ENCODE measurements around the gene ZMYND8. TPM values are rescaled to one million over a fixed set of nuclear protein-coding genes. Genes with fewer than 3 reads are reported as not detected.

Gene ZMYND8
- total RNA-seq, 4 donors from 2014 or later: 29.7 to 42.4 (median 30.9) TPM

- no peak for TF ChIP-seq POLR2A (IDR thresholded peaks at IDR 0.05)
- TF ChIP-seq CTCF (IDR thresholded peaks at IDR 0.05): no peak
Measured at GRCh38 chr20:47165376-47165865, 191.1 kb downstream of the ZMYND8 start.

GRCh38 chr20:47164140-47164539 lies 192.4 kb downstream of the ZMYND8 start:
- WGBS, 2 donors: 73 to 76% methylated on average over 13 of the region's 13 CpGs
- Histone ChIP-seq H3K9me3 (no peaks in the 10 kb centered on the region), H3K27ac (no peak overlapping the region), H3K27me3 (no peaks in the 10 kb centered on the region), H3K4me3 (replicated peaks in 1 of 3) (no peak overlapping the region), H3K36me3 (no peaks in the 10 kb centered on the region), H3K4me1 (no peaks in the 10 kb centered on the region)
- TF ChIP-seq CTCF (IDR thresholded peaks at IDR 0.05): no peak
- no peak for TF ChIP-seq POLR2A (IDR thresholded peaks at IDR 0.05)
- intact Hi-C loops (cut with DNase I): no loop called here
- DNase-seq: peak in 1 of 2 donors; percentile 40

More at GRCh38 chr20:47165376-47165865, 191.1 kb downstream of the ZMYND8 start:
- no peak for DNase-seq
- H3K27me3 ChIP-seq: no peaks in the 10 kb centered on the region
- no peak overlapping the region for H3K27ac ChIP-seq
- 78 to 90% methylated on average over 2 to 4 of the region's 4 CpGs for WGBS, 2 donors
- H3K9me3 ChIP-seq: no peaks in the 10 kb centered on the region
- intact Hi-C loops (cut with DNase I): no loop called here
- no peaks in the 10 kb centered on the region for H3K36me3 ChIP-seq
- H3K4me3 ChIP-seq (replicated peaks in 1 of 3): no peak overlapping the region
- no peaks in the 10 kb centered on the region for H3K4me1 ChIP-seq

GRCh38 chr20:47161411-47161810 lies 195.1 kb downstream of the ZMYND8 start:
- 91 to 97% methylated on average over 8 to 10 of the region's 10 CpGs for WGBS, 2 donors
- intact Hi-C loops (cut with DNase I): no loop called here
- no peak for DNase-seq
- H3K27ac ChIP-seq: no peak overlapping the region
- TF ChIP-seq CTCF (IDR thresholded peaks at IDR 0.05) (no peak), POLR2A (IDR thresholded peaks at IDR 0.05) (no peak)
- no peaks in the 10 kb centered on the region for H3K36me3 ChIP-seq
- H3K4me1 ChIP-seq: no peaks in the 10 kb centered on the region
- H3K9me3 ChIP-seq: no peaks in the 10 kb centered on the region
- H3K27me3 ChIP-seq: no peaks in the 10 kb centered on the region
- no peak overlapping the region for H3K4me3 ChIP-seq (replicated peaks in 1 of 3)

- intact Hi-C loops (cut with DNase I): no loop called here
- no peaks in the 10 kb centered on the region for H3K9me3 ChIP-seq
- H3K4me3 ChIP-seq (replicated peaks in 1 of 3): no peak overlapping the region
- no peaks in the 10 kb centered on the region for H3K27me3 ChIP-seq
- no peak for DNase-seq
- WGBS, 2 donors: 91 to 93% methylated on average over 12 to 14 of the region's 14 CpGs
- no peak for TF ChIP-seq CTCF (IDR thresholded peaks at IDR 0.05)
- TF ChIP-seq POLR2A (IDR thresholded peaks at IDR 0.05): no peak
- H3K36me3 ChIP-seq: no peaks in the 10 kb centered on the region
- H3K4me1 ChIP-seq: no peaks in the 10 kb centered on the region
- H3K27ac ChIP-seq: no peak overlapping the region
Measured at GRCh38 chr20:47160992-47161391, 195.5 kb downstream of the ZMYND8 start.

GRCh38 chr20:47160240-47160639 lies 196.3 kb downstream of the ZMYND8 start:
- no peaks in the 10 kb centered on the region for H3K36me3 ChIP-seq
- H3K27ac ChIP-seq: no peak overlapping the region
- H3K4me3 ChIP-seq (replicated peaks in 1 of 3): no peak overlapping the region
- 95 to 96% methylated on average over 7 of the region's 7 CpGs for WGBS, 2 donors
- H3K27me3 ChIP-seq: no peaks in the 10 kb centered on the region
- H3K9me3 ChIP-seq: no peaks in the 10 kb centered on the region
- no peak for TF ChIP-seq CTCF (IDR thresholded peaks at IDR 0.05)
- no peak for TF ChIP-seq POLR2A (IDR thresholded peaks at IDR 0.05)
- no peak for DNase-seq
- intact Hi-C loops (cut with DNase I): no loop called here
- H3K4me1 ChIP-seq: no peaks in the 10 kb centered on the region

Small RNA genes lying within 50 kb of the gene (microRNA-seq; reads per million reads assigned to microRNA genes)
- gene MIR3616: 2.9 reads per million

Small RNA genes lying within 50 kb of the gene (small RNA-seq; reads per million reads assigned to genes)
- not detected for gene MIR3616

Other genes with a start within 250 kb of the ZMYND8 start
- 10 to 100 TPM; 28.7 to 45.2 (median 36.8) TPM for gene NCOA3, start 145.2 kb upstream of the ZMYND8 start, total RNA-seq

Measured in thyroid gland (tissue), 4 donors.